Activated CD8-positive, alpha-beta memory T cell treated with anti-CD3 and anti-CD28 coated beads for 24 hours (primary cell): ENCODE results near the gene TMPRSS11F.

Source experiments
- DNase-seq: peaks from one replicate; pipeline ENCODE4 v3.0.0-alpha.2; 2020

Gene TMPRSS11F

GRCh38 chr4:68076194-68076593 lies 53.5 kb downstream of the TMPRSS11F start:
- DNase-seq, result no peak

- DNase-seq, result no peak
These were observed 55.3 kb downstream of the TMPRSS11F start for GRCh38 chr4:68074397-68074796.

- no peak for DNase-seq
These were observed 59.4 kb downstream of the TMPRSS11F start for GRCh38 chr4:68070302-68070701.

GRCh38 chr4:68062501-68062900 lies 67.2 kb downstream of the TMPRSS11F start:
- DNase-seq, result no peak

GRCh38 chr4:68038272-68038671 lies 91.4 kb downstream of the TMPRSS11F start:
- DNase-seq, result no peak

GRCh38 chr4:68021185-68021584 lies 108.5 kb downstream of the TMPRSS11F start:
- no peak for DNase-seq

GRCh38 chr4:68011684-68012083 lies 118.0 kb downstream of the TMPRSS11F start:
- no peak for DNase-seq
